Astrocyte (in vitro differentiated cells and primary cell): Measurements from ENCODE around the gene SEMA7A. TPM values are rescaled to one million over a fixed set of nuclear protein-coding genes. Genes with fewer than 3 reads are reported as not detected.

Experiments used
- DNase-seq: peaks from one replicate; pipeline ENCODE4 v3.0.0-alpha.2; 2010; ENCODE audit warnings: low read depth
- FAIRE-seq: peaks from 2 replicates; lab custom pipeline; 2011; peaks lifted over from hg19 to GRCh38; lab: Jason Lieb, UNC
- H2AFZ ChIP-seq: 2 replicates; pipeline ENCODE4 v1.6.0; 2012; ENCODE audit warnings: low read depth, low read length, inconsistent platforms
- H3K27ac ChIP-seq: 2 replicates; pipeline ENCODE4 v1.5.1; 2011; ENCODE audit warnings: low read depth, low read length, inconsistent platforms
- H3K27me3 ChIP-seq: 2 replicates; pipeline ENCODE4 v1.6.0; 2011; ENCODE audit warnings: low read length, inconsistent platforms; ENCODE audit not compliant: insufficient read depth
- H3K36me3 ChIP-seq: 2 replicates; pipeline ENCODE4 v1.5.1; 2011; ENCODE audit warnings: low read length, inconsistent platforms; ENCODE audit not compliant: insufficient read depth
- H3K4me1 ChIP-seq: 2 replicates; pipeline ENCODE4 v1.5.1; 2011; ENCODE audit warnings: low read length, inconsistent platforms; ENCODE audit not compliant: insufficient read depth
- H3K4me2 ChIP-seq: 2 replicates; pipeline ENCODE4 v1.6.0; 2012; ENCODE audit warnings: low read length, inconsistent platforms
- H3K4me3 ChIP-seq: 2 replicates; pipeline ENCODE4 v1.5.1; 2011; ENCODE audit warnings: low read depth, mild to moderate bottlenecking, low read length, inconsistent platforms; ENCODE audit not compliant: insufficient read depth
- H3K79me2 ChIP-seq: 2 replicates; pipeline ENCODE4 v1.6.0; 2012; ENCODE audit warnings: mild to moderate bottlenecking, low read length, inconsistent platforms; ENCODE audit not compliant: insufficient read depth
- H3K9ac ChIP-seq: 2 replicates; pipeline ENCODE4 v1.6.0; 2012; ENCODE audit warnings: mild to moderate bottlenecking, low read length, inconsistent platforms
- H3K9me3 ChIP-seq: 2 replicates; pipeline ENCODE4 v1.5.1; 2012; ENCODE audit warnings: low read depth, mild to moderate bottlenecking, low read length, inconsistent platforms; ENCODE audit not compliant: insufficient read depth
- H4K20me1 ChIP-seq: 2 replicates; pipeline ENCODE4 v1.6.0; 2012; ENCODE audit warnings: low read length, inconsistent platforms; ENCODE audit not compliant: insufficient read depth
- H3K27ac Mint-ChIP-seq: one replicate; pipeline ENCODE4 v1.8.0; 2021; ENCODE audit warnings: mild to moderate bottlenecking, mixed read lengths; ENCODE audit not compliant: unreplicated experiment
- H3K27me3 Mint-ChIP-seq: one replicate; pipeline ENCODE4 v1.8.0; 2021; ENCODE audit warnings: low read depth, mixed read lengths; ENCODE audit not compliant: unreplicated experiment
- H3K36me3 Mint-ChIP-seq: one replicate; pipeline ENCODE4 v1.8.0; 2021; ENCODE audit warnings: low read depth, mixed read lengths; ENCODE audit not compliant: unreplicated experiment
- H3K4me1 Mint-ChIP-seq: one replicate; pipeline ENCODE4 v1.8.0; 2021; ENCODE audit warnings: low read depth, mixed read lengths; ENCODE audit not compliant: unreplicated experiment
- H3K4me3 Mint-ChIP-seq: one replicate; pipeline ENCODE4 v1.8.0; 2021; ENCODE audit warnings: mild to moderate bottlenecking, moderate library complexity, mixed read lengths; ENCODE audit not compliant: unreplicated experiment
- H3K9me3 Mint-ChIP-seq: one replicate; pipeline ENCODE4 v1.8.0; 2021; ENCODE audit warnings: mild to moderate bottlenecking, mixed read lengths; ENCODE audit not compliant: unreplicated experiment
- EZH2 ChIP-seq: IDR thresholded peaks from 2 replicates; pipeline ENCODE4 v1.6.1; 2012; ENCODE audit warnings: mild to moderate bottlenecking, low read length, inconsistent platforms; ENCODE audit not compliant: insufficient read depth
- total RNA-seq: library from RNA; stranded (reverse); gene quantifications from 2 replicates; pipeline ENCODE4 v1.2.1, GENCODE V29; 2021
- TF ChIP-seq, protein P1 (sequence below): IDR thresholded peaks from 2 replicates; pipeline ENCODE4 v1.5.1; 2011; ENCODE audit warnings: low read depth, mild to moderate bottlenecking, inconsistent platforms, low read length, moderate library complexity; ENCODE audit not compliant: insufficient read depth

The SEMA7A gene
- total RNA-seq, 1 donor from 2014 or later: 26.7 TPM

DNA sequence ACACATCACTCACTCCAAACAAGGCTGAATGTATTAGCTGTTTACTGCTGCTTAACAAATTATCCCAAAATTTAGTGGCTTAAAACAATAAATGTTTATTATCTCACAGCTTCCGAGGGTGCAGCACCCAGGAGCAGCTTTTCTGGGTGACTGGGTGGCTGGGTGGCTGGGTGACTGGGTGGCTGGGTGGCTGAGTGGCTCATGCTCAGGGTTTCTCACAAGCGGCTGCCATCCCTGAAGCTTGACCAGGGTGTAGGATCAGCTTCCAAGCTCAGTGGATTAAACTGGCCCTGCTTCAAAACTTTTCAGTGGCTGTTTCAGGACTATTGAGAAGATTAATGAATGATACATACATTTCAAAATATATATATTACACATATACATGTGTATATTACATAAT, 64.0 kb downstream of the SEMA7A start:
- Histone ChIP-seq H3K9ac (no peak overlapping the region), H3K36me3 (no peaks in the 10 kb centered on the region), H3K4me2 (no peak overlapping the region), H3K79me2 (no peaks in the 10 kb centered on the region), H3K27me3 (peaks cover 17% of the 10 kb centered on the region), H3K27ac (no peak overlapping the region), H2AFZ (no peak overlapping the region), H3K4me1 (peaks cover 18% of the 10 kb centered on the region), H3K4me3 (no peak overlapping the region), H4K20me1 (no peaks in the 10 kb centered on the region), H3K9me3 (no peaks in the 10 kb centered on the region)
- no peak for DNase-seq
- peaks cover 16% of the 10 kb centered on the region for H3K27me3 Mint-ChIP-seq
- no peaks in the 10 kb centered on the region for H3K36me3 Mint-ChIP-seq
- peaks cover 3% of the 10 kb centered on the region for H3K4me1 Mint-ChIP-seq
- TF ChIP-seq, protein P1, sequence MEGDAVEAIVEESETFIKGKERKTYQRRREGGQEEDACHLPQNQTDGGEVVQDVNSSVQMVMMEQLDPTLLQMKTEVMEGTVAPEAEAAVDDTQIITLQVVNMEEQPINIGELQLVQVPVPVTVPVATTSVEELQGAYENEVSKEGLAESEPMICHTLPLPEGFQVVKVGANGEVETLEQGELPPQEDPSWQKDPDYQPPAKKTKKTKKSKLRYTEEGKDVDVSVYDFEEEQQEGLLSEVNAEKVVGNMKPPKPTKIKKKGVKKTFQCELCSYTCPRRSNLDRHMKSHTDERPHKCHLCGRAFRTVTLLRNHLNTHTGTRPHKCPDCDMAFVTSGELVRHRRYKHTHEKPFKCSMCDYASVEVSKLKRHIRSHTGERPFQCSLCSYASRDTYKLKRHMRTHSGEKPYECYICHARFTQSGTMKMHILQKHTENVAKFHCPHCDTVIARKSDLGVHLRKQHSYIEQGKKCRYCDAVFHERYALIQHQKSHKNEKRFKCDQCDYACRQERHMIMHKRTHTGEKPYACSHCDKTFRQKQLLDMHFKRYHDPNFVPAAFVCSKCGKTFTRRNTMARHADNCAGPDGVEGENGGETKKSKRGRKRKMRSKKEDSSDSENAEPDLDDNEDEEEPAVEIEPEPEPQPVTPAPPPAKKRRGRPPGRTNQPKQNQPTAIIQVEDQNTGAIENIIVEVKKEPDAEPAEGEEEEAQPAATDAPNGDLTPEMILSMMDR: no peak
- no peak for TF ChIP-seq EZH2
- H3K27ac Mint-ChIP-seq: no peak overlapping the region
- no peak overlapping the region for H3K4me3 Mint-ChIP-seq
- H3K9me3 Mint-ChIP-seq: no peaks in the 10 kb centered on the region
- FAIRE-seq: no peak

DNA sequence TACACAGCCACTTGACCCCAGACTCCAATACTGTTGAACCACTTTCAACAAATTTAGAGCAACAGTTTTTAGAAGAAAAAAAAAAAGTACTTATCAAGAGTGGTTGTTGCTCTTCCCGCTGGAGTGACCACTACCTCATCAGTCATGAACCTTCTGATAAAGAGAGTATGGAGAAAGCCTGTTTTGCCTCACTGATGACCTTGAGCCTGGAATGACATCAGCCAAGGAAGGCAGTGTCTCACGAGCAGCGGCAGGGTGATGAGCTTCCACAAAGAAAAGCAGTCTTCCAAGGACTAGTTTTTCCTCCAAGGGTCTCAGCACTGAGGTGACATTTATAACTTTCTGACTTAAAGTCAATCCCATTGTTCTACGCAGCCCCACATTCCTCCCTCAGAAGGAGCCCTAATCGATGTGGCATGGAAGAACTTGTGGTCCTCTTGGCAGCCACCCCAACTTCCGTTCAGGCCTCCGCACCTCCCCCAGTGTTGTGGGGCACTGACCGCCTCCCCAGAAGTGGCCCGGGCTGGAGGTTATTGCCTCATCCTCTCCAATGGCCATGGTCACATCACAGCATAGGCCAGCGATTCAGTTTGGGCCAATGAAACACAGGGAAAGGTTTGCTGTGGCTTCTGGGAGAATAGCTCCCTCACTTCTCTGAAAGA, 64.5 kb downstream of the SEMA7A start:
- Mint-ChIP-seq H3K4me3 (no peak overlapping the region), H3K36me3 (no peaks in the 10 kb centered on the region), H3K4me1 (peaks cover 3% of the 10 kb centered on the region), H3K27me3 (peaks cover 15% of the 10 kb centered on the region), H3K27ac (no peak overlapping the region), H3K9me3 (no peaks in the 10 kb centered on the region)
- H3K4me2 ChIP-seq: no peak overlapping the region
- H3K27me3 ChIP-seq: peaks cover 17% of the 10 kb centered on the region
- DNase-seq (no peak), FAIRE-seq (no peak)
- H3K9me3 ChIP-seq: no peaks in the 10 kb centered on the region
- TF ChIP-seq EZH2: no peak
- TF ChIP-seq, protein P1: no peak
- H3K9ac ChIP-seq: no peak overlapping the region
- peaks cover 12% of the 10 kb centered on the region for H3K4me1 ChIP-seq
- no peak overlapping the region for H3K27ac ChIP-seq
- H3K4me3 ChIP-seq: no peak overlapping the region
- no peaks in the 10 kb centered on the region for H3K79me2 ChIP-seq
- no peak overlapping the region for H2AFZ ChIP-seq
- no peaks in the 10 kb centered on the region for H3K36me3 ChIP-seq
- no peaks in the 10 kb centered on the region for H4K20me1 ChIP-seq

DNA sequence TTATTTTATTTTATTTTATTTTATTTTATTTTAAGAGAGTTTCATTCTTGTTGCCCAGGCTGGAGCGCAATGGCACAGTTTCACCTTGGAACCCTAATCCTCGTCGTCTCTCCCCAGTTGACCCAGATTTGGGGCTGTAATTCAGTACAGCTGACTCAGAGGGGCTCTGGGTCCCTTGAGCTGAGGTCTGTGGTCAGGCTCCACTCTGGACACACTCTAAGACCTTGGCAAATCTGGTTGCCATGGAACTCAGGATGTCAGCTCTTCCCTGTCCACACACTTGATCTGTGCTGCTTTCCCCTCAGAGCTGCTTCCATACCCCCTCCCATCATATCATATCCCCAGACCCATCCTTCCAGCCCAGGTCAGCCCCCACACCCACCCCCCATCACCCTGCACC, 65.6 kb downstream of the SEMA7A start:
- H3K27ac ChIP-seq: no peak overlapping the region
- H4K20me1 ChIP-seq: no peaks in the 10 kb centered on the region
- H3K4me3 Mint-ChIP-seq: no peak overlapping the region
- TF ChIP-seq EZH2: no peak
- TF ChIP-seq, protein P1: no peak
- peaks cover 3% of the 10 kb centered on the region for H3K4me1 Mint-ChIP-seq
- no peaks in the 10 kb centered on the region for H3K79me2 ChIP-seq
- no peak overlapping the region for H3K27ac Mint-ChIP-seq
- no peak for DNase-seq
- peaks cover 1% of the 10 kb centered on the region for H3K9me3 Mint-ChIP-seq
- peaks cover 17% of the 10 kb centered on the region for H3K27me3 ChIP-seq
- no peaks in the 10 kb centered on the region for H3K36me3 ChIP-seq
- H3K9ac ChIP-seq: no peak overlapping the region
- peaks cover 8% of the 10 kb centered on the region for H3K4me1 ChIP-seq
- H2AFZ ChIP-seq: no peak overlapping the region
- no peaks in the 10 kb centered on the region for H3K36me3 Mint-ChIP-seq
- no peaks in the 10 kb centered on the region for H3K9me3 ChIP-seq
- no peak for FAIRE-seq
- no peak overlapping the region for H3K4me3 ChIP-seq
- peaks cover 15% of the 10 kb centered on the region for H3K27me3 Mint-ChIP-seq
- no peak overlapping the region for H3K4me2 ChIP-seq
